A549 (cell line): ENCODE measurements around the gene CIT.

ENCODE experiments used
- CBX8 ChIP-seq: fragments of 200-600 bp; sonication (generic); IDR thresholded peaks from 2 replicates; pipeline ENCODE4 v1.6.1; 2016
- EP300 ChIP-seq, 2 experiments: fragments of >200 bp; sonication (Bioruptor Twin); formaldehyde crosslinking; IDR thresholded peaks; 2 replicates in 1 of 2; 3 replicates in 1 of 2; pipeline ENCODE4 v1.6.1; 2016 to 2017
- JUN ChIP-seq, 2 experiments: fragments of >200 bp; sonication (Bioruptor Twin); formaldehyde crosslinking; IDR thresholded peaks; 2 replicates in 1 of 2; 3 replicates in 1 of 2; pipeline ENCODE4 v1.6.1; 2016 to 2017
- MAX ChIP-seq: IDR thresholded peaks from 2 replicates; pipeline ENCODE4 v1.6.1; 2012
- NFE2L2 ChIP-seq: fragments of 150-350 bp; conservative IDR thresholded peaks from 2 replicates; pipeline ENCODE4 v1.6.1; 2014; ENCODE audit warnings: low read length
- POLR2A ChIP-seq: IDR thresholded peaks from 2 replicates; pipeline ENCODE4 v1.6.1; 2012; ENCODE audit warnings: mild to moderate bottlenecking, low read length
- RFX5 ChIP-seq: fragments of 450-650 bp; IDR thresholded peaks from 2 replicates; pipeline ENCODE4 v1.7.1; 2014; ENCODE audit warnings: antibody characterized with exemption, mild to moderate bottlenecking, moderate library complexity
- ZC3H11A ChIP-seq: fragments of 450-650 bp; IDR thresholded peaks from 2 replicates; pipeline ENCODE4 v1.6.1; 2014; ENCODE audit warnings: antibody characterized with exemption, mild to moderate bottlenecking
- TF ChIP-seq, protein P1 (sequence below): fragments of >200 bp; sonication (Bioruptor Twin); formaldehyde crosslinking; IDR thresholded peaks from 3 replicates; pipeline ENCODE4 v1.5.1; 2016
- TF ChIP-seq, protein P2 (sequence below): fragments of 200-600 bp; sonication (generic); IDR thresholded peaks from 2 replicates; pipeline ENCODE4 v1.6.1; 2016; ENCODE audit warnings: antibody characterized with exemption, mild to moderate bottlenecking, moderate library complexity

- no peak for TF ChIP-seq NFE2L2
- TF ChIP-seq CBX8: no peak
- TF ChIP-seq POLR2A: no peak
- TF ChIP-seq, protein P1, sequence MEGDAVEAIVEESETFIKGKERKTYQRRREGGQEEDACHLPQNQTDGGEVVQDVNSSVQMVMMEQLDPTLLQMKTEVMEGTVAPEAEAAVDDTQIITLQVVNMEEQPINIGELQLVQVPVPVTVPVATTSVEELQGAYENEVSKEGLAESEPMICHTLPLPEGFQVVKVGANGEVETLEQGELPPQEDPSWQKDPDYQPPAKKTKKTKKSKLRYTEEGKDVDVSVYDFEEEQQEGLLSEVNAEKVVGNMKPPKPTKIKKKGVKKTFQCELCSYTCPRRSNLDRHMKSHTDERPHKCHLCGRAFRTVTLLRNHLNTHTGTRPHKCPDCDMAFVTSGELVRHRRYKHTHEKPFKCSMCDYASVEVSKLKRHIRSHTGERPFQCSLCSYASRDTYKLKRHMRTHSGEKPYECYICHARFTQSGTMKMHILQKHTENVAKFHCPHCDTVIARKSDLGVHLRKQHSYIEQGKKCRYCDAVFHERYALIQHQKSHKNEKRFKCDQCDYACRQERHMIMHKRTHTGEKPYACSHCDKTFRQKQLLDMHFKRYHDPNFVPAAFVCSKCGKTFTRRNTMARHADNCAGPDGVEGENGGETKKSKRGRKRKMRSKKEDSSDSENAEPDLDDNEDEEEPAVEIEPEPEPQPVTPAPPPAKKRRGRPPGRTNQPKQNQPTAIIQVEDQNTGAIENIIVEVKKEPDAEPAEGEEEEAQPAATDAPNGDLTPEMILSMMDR: no peak
- no peak for TF ChIP-seq MAX
- no peak for TF ChIP-seq EP300 (IDR thresholded peaks at IDR 0.05)
- no peak for TF ChIP-seq ZC3H11A
- no peak for TF ChIP-seq RFX5
- TF ChIP-seq, protein P2, sequence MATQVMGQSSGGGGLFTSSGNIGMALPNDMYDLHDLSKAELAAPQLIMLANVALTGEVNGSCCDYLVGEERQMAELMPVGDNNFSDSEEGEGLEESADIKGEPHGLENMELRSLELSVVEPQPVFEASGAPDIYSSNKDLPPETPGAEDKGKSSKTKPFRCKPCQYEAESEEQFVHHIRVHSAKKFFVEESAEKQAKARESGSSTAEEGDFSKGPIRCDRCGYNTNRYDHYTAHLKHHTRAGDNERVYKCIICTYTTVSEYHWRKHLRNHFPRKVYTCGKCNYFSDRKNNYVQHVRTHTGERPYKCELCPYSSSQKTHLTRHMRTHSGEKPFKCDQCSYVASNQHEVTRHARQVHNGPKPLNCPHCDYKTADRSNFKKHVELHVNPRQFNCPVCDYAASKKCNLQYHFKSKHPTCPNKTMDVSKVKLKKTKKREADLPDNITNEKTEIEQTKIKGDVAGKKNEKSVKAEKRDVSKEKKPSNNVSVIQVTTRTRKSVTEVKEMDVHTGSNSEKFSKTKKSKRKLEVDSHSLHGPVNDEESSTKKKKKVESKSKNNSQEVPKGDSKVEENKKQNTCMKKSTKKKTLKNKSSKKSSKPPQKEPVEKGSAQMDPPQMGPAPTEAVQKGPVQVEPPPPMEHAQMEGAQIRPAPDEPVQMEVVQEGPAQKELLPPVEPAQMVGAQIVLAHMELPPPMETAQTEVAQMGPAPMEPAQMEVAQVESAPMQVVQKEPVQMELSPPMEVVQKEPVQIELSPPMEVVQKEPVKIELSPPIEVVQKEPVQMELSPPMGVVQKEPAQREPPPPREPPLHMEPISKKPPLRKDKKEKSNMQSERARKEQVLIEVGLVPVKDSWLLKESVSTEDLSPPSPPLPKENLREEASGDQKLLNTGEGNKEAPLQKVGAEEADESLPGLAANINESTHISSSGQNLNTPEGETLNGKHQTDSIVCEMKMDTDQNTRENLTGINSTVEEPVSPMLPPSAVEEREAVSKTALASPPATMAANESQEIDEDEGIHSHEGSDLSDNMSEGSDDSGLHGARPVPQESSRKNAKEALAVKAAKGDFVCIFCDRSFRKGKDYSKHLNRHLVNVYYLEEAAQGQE: no peak
- no peak for TF ChIP-seq JUN (IDR thresholded peaks at IDR 0.05)
Observed at GRCh38 chr12:119685375-119685774, 191.7 kb downstream of the CIT start.
